Measurements from ENCODE around the gene MPHOSPH9. TPM values are rescaled to one million over a fixed set of nuclear protein-coding genes. Genes with fewer than 3 reads are reported as not detected.

The MPHOSPH9 gene
- polyA plus RNA-seq, 1 donor (not counting 4 experiments of a cell fraction or from before 2014, with no cell fraction given), result 10.7 TPM

- no peak for FAIRE-seq
These were observed 99.2 kb downstream of the MPHOSPH9 start for GRCh38 chr12:123133701-123134100.

GRCh38 chr12:123132951-123133619 is 99.9 kb downstream of the MPHOSPH9 start:
- Histone ChIP-seq H3K36me3 (ENCODE audit: control insufficient read depth in 2 of 2, extremely low read depth in 1 of 2, insufficient read depth in 2 of 2, low read length in 2 of 2) (no peaks in the 10 kb centered on the region), H3K4me2 (ENCODE audit: control insufficient read depth, extremely low read depth, insufficient read depth, low read depth, low read length) (no peak overlapping the region), H3K9ac (ENCODE audit: control insufficient read depth, extremely low read depth, insufficient read depth, low read length) (no peak overlapping the region), H3K9me3 (ENCODE audit: control insufficient read depth, low read depth, low read length) (no peaks in the 10 kb centered on the region), H3K4me3 (ENCODE audit: control insufficient read depth in 2 of 3, extremely low read depth in 1 of 3, insufficient read depth in 2 of 3, low read depth in 1 of 3, low read length in 3 of 3) (no peak overlapping the region), H4K20me1 (ENCODE audit: control insufficient read depth, extremely low read depth, insufficient read depth, low read length) (no peaks in the 10 kb centered on the region), H3K27me3 (ENCODE audit: control insufficient read depth, extremely low read depth, insufficient read depth, low read length) (no peaks in the 10 kb centered on the region), H3K27ac (ENCODE audit: control insufficient read depth, insufficient read depth, low read length) (no peak overlapping the region), H3K9me1 (ENCODE audit: control insufficient read depth, extremely low read depth, insufficient read depth, low read length) (no peaks in the 10 kb centered on the region), H3K4me1 (ENCODE audit: control insufficient read depth, extremely low read depth, insufficient read depth, low read length) (peaks cover 54% of the 10 kb centered on the region), H2AFZ (ENCODE audit: control insufficient read depth, low read length) (no peak overlapping the region), H3K79me2 (ENCODE audit: control insufficient read depth, insufficient read depth, low read length) (no peaks in the 10 kb centered on the region)
- TF ChIP-seq, protein P1, sequence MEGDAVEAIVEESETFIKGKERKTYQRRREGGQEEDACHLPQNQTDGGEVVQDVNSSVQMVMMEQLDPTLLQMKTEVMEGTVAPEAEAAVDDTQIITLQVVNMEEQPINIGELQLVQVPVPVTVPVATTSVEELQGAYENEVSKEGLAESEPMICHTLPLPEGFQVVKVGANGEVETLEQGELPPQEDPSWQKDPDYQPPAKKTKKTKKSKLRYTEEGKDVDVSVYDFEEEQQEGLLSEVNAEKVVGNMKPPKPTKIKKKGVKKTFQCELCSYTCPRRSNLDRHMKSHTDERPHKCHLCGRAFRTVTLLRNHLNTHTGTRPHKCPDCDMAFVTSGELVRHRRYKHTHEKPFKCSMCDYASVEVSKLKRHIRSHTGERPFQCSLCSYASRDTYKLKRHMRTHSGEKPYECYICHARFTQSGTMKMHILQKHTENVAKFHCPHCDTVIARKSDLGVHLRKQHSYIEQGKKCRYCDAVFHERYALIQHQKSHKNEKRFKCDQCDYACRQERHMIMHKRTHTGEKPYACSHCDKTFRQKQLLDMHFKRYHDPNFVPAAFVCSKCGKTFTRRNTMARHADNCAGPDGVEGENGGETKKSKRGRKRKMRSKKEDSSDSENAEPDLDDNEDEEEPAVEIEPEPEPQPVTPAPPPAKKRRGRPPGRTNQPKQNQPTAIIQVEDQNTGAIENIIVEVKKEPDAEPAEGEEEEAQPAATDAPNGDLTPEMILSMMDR (optimal IDR thresholded peaks at IDR 0.05 in 1 of 3, IDR thresholded peaks at IDR 0.05 in 1 of 3, conservative IDR thresholded peaks at IDR 0.05 in 1 of 3; ENCODE audit: extremely low read depth in 1 of 3, insufficient read depth in 2 of 3, low read length in 3 of 3), result no peak
- TF ChIP-seq EZH2 (IDR thresholded peaks at IDR 0.05; ENCODE audit: low read length), result no peak
- dilution Hi-C loops (cut with MboI; ENCODE audit: extremely low pct_ligation_motif_present, low sequenced_read_pairs), result no loop called here
- FAIRE-seq (no peak), DNase-seq (ENCODE audit: low read depth, low spot score) (no peak)

More at GRCh38 chr12:123133701-123134100, 99.2 kb downstream of the MPHOSPH9 start:
- dilution Hi-C loops (cut with MboI; ENCODE audit: extremely low pct_ligation_motif_present, low sequenced_read_pairs), result no loop called here
- no peak for DNase-seq (ENCODE audit: low read depth, low spot score)
- no peak overlapping the region for H3K27ac ChIP-seq (ENCODE audit: control insufficient read depth, insufficient read depth, low read length)
- H3K9ac ChIP-seq (ENCODE audit: control insufficient read depth, extremely low read depth, insufficient read depth, low read length), result no peak overlapping the region
- H2AFZ ChIP-seq (ENCODE audit: control insufficient read depth, low read length), result no peak overlapping the region
- TF ChIP-seq, protein P1 (optimal IDR thresholded peaks at IDR 0.05 in 1 of 3, IDR thresholded peaks at IDR 0.05 in 1 of 3, conservative IDR thresholded peaks at IDR 0.05 in 1 of 3; ENCODE audit: extremely low read depth in 1 of 3, insufficient read depth in 2 of 3, low read length in 3 of 3), result no peak
- TF ChIP-seq EZH2 (IDR thresholded peaks at IDR 0.05; ENCODE audit: low read length), result no peak
- no peaks in the 10 kb centered on the region for H3K9me3 ChIP-seq (ENCODE audit: control insufficient read depth, low read depth, low read length)
- H3K79me2 ChIP-seq (ENCODE audit: control insufficient read depth, insufficient read depth, low read length), result no peaks in the 10 kb centered on the region
- peaks cover 54% of the 10 kb centered on the region for H3K4me1 ChIP-seq (ENCODE audit: control insufficient read depth, extremely low read depth, insufficient read depth, low read length)
- no peaks in the 10 kb centered on the region for H4K20me1 ChIP-seq (ENCODE audit: control insufficient read depth, extremely low read depth, insufficient read depth, low read length)
- no peaks in the 10 kb centered on the region for H3K36me3 ChIP-seq (ENCODE audit: control insufficient read depth in 2 of 2, extremely low read depth in 1 of 2, insufficient read depth in 2 of 2, low read length in 2 of 2)
- H3K9me1 ChIP-seq (ENCODE audit: control insufficient read depth, extremely low read depth, insufficient read depth, low read length), result no peaks in the 10 kb centered on the region
- no peaks in the 10 kb centered on the region for H3K27me3 ChIP-seq (ENCODE audit: control insufficient read depth, extremely low read depth, insufficient read depth, low read length)
- H3K4me3 ChIP-seq (ENCODE audit: control insufficient read depth in 2 of 3, extremely low read depth in 1 of 3, insufficient read depth in 2 of 3, low read depth in 1 of 3, low read length in 3 of 3), result no peak overlapping the region
- H3K4me2 ChIP-seq (ENCODE audit: control insufficient read depth, extremely low read depth, insufficient read depth, low read depth, low read length), result no peak overlapping the region
